Activated naive CD8-positive, alpha-beta T cell treated with anti-CD3 and anti-CD28 coated beads for 36 hours (primary cell): ENCODE measurements around the gene PRDM15. TPM values are rescaled to one million over a fixed set of nuclear protein-coding genes. Genes with fewer than 3 reads are reported as not detected.

ENCODE experiments used
- DNase-seq: peaks from one replicate; pipeline ENCODE4 v3.0.0; 2021
- H3K27ac Mint-ChIP-seq: one replicate; pipeline ENCODE4 v1.8.0; 2022; ENCODE audit warnings: mild to moderate bottlenecking, moderate library complexity, mixed read lengths
- H3K27me3 Mint-ChIP-seq: one replicate; pipeline ENCODE4 v1.8.0; 2022; ENCODE audit warnings: mild to moderate bottlenecking, mixed read lengths
- H3K36me3 Mint-ChIP-seq: one replicate; pipeline ENCODE4 v1.8.0; 2021; ENCODE audit warnings: mild to moderate bottlenecking, mixed read lengths
- H3K4me1 Mint-ChIP-seq: one replicate; pipeline ENCODE4 v1.8.0; 2021; ENCODE audit warnings: mixed read lengths
- H3K4me3 Mint-ChIP-seq: one replicate; pipeline ENCODE4 v1.8.0; 2022; ENCODE audit warnings: mild to moderate bottlenecking, moderate library complexity, mixed read lengths
- H3K9me3 Mint-ChIP-seq: one replicate; pipeline ENCODE4 v1.8.0; 2022; ENCODE audit warnings: mixed read lengths
- total RNA-seq, 2 experiments: library from RNA; stranded (reverse); gene quantifications; one replicate each; pipeline ENCODE4 v1.2.3, GENCODE V29; 2021

Gene PRDM15
- total RNA-seq, 2 experiments from 2014 or later = 9.3 to 10.1 TPM

DNA sequence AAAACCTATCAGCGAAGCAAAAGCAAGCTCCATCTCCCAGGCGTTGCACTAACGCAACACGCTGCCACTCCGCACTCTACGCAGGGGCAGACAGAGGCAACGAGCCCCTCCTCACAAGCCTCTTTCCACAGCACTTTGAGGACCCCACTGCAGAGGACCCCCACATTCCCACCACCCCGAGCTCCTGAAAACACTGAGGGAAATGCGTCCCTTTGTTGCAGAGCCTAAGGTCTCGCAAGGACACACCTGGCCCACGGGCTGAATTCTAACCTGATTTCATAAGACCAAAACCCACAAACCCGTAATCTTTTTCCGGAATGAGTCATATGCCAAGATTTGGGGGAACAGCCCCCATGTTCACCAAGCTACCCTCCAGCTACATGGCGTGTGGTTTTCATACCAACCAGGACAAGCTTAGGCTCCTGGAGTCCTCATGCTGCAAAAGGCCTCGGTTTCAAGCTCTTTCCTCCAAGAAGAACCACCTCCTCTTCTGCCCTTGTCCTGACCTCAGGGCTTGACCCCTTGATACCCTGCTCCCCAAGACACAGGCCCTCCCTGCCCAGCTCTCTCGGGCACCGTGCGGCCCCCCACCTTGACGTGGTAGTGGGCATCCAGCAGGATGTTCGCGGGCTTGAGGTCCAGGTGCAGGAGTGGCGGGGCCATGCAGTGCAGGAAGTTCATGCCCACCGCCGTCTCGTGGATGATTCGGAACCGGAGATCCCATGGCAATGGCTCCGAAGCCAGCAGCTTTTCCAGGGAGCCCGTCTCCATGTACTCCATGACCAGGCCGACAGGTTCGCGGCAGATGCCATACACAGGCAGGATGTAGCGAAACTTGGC, 123.0 kb downstream of the PRDM15 start:
- H3K4me1 Mint-ChIP-seq = peaks cover 4% of the 10 kb centered on the region
- no peaks in the 10 kb centered on the region for H3K9me3 Mint-ChIP-seq
- no peak overlapping the region for H3K27ac Mint-ChIP-seq
- H3K27me3 Mint-ChIP-seq = peaks cover 12% of the 10 kb centered on the region
- H3K4me3 Mint-ChIP-seq = no peak overlapping the region
- H3K36me3 Mint-ChIP-seq = no peaks in the 10 kb centered on the region
- no peak for DNase-seq

DNA sequence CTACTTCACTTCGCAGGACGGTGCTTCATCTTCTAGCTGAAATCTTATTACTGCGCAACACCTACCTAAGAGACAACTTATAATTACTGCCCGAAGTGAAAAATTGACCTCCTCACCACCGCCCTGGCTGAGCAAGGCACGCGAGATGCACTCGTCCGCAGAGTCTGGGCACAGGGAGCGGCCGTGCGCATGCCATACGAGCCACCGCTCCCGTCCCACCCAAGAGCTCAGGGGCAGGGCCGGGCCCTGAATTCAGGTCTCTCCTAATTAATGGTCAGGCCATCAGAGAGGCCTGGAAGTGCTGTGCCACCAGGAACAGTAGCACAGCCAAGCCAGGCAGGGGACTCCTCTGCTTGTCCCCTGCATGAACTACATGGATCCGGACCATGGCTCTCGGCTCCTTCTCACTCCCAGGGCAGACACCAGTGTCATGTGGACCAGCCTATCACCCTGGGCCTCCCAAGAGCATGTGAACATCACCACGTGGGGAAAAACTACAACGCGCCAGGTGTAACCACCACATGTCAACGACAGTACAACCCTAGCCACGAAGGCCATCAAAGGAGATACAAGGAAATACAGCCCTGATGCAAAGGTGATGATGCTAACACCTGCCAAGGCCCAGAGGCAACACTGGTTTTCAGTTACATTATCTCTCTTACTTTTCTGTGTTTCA, 123.7 kb downstream of the PRDM15 start:
- H3K36me3 Mint-ChIP-seq = no peaks in the 10 kb centered on the region

DNA sequence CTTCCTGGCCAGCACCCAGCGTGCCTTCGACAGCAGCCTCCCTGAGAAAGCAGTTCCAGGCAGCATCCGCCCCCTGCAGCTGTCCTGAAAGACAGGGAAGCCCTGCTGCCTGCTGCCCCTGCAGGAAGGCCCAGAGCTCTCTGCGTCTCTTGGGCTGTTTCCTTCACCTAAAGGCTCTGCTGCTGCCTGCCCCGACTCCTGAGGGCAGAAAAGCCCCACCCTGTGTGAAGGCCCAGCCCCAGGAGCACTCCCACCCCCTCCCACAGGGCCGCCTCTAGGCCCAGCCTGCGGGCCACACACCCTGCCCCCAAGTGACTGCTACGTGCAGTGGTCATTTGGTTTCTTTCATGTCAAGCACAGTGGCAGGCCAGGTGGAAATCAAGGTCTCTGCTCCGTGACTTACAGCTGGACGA, 124.7 kb downstream of the PRDM15 start:
- no peaks in the 10 kb centered on the region for H3K9me3 Mint-ChIP-seq
- peaks cover 3% of the 10 kb centered on the region for H3K4me1 Mint-ChIP-seq
- no peaks in the 10 kb centered on the region for H3K27me3 Mint-ChIP-seq
- no peak overlapping the region for H3K27ac Mint-ChIP-seq
- H3K4me3 Mint-ChIP-seq = no peak overlapping the region
- no peak for DNase-seq
- no peaks in the 10 kb centered on the region for H3K36me3 Mint-ChIP-seq

More for the DNA sequence above, 123.7 kb downstream of the PRDM15 start:
- Mint-ChIP-seq H3K4me3 (no peak overlapping the region), H3K4me1 (peaks cover 3% of the 10 kb centered on the region), H3K27me3 (peaks cover 4% of the 10 kb centered on the region), H3K27ac (no peak overlapping the region), H3K9me3 (no peaks in the 10 kb centered on the region)
- DNase-seq = no peak

DNA sequence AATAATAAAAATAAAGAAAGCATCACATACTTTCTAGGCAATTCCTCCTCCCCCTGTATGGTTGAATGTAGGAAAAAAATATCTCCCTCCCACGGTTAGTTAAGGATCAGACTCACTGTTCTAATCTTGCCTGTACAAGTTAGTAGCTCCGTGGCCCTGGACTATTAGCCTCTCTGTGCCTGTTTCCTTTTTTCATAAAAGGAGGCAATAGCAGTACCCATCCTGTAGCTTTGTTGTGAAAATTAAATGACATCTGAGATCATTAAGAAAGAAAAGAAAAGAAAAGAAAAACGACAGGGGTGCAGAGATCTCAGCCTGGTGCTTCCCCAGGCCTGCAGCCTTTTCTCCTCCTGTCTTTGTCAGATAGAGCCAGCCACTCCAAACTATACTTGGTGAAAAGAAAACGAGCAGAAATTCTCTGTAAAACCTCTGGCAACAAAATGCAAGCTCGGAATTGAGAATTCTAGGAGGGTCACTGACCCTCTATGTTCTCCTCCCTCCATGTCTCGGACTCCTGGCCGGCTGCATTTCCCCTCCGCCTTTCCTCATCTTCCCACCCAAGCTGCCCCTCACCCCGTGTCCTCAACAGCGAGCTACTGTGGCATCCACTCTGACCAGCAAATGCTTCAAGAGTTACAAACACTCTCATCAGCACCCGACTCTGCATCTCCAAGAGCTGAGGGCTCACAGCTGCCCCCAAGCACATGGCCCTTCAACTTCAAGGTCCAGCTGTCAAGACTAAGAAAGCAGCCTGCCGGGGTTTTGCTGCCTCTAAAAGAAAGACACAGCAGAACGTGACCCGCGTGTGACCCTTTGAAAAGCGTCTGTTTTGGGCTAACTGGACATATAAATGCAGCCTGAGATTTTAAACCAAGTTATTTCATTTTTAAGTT, 125.9 kb downstream of the PRDM15 start:
- H3K9me3 Mint-ChIP-seq = no peaks in the 10 kb centered on the region
- DNase-seq = no peak
- no peak overlapping the region for H3K4me3 Mint-ChIP-seq
- no peak overlapping the region for H3K27ac Mint-ChIP-seq
- peaks cover 3% of the 10 kb centered on the region for H3K4me1 Mint-ChIP-seq
- no peaks in the 10 kb centered on the region for H3K27me3 Mint-ChIP-seq
- H3K36me3 Mint-ChIP-seq = no peaks in the 10 kb centered on the region

DNA sequence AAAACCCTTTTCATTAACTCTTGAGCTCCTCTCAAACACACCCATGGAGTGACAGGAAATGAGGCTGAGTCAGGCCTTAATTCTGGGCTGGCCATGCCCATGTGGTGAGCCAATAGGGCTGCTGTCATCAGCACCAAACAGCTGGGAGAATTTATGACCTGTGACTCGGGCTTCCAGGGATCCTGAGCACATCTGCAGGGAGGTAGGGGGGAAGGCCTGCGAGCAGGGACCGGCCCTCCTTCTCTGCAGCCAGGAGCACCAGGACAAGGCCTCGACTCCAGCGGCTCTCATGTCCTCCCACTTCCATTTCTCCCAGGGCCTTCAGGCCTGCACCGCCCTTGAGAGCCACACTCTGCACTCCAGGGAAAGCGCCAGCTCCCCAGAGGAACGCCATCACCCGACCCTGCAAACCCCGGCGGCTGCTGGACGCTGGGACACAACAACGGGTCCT, 126.9 kb downstream of the PRDM15 start:
- no peaks in the 10 kb centered on the region for H3K27me3 Mint-ChIP-seq
- no peaks in the 10 kb centered on the region for H3K36me3 Mint-ChIP-seq
- peaks cover 3% of the 10 kb centered on the region for H3K4me1 Mint-ChIP-seq
- H3K27ac Mint-ChIP-seq = no peak overlapping the region
- no peaks in the 10 kb centered on the region for H3K9me3 Mint-ChIP-seq
- no peak overlapping the region for H3K4me3 Mint-ChIP-seq
- no peak for DNase-seq

DNA sequence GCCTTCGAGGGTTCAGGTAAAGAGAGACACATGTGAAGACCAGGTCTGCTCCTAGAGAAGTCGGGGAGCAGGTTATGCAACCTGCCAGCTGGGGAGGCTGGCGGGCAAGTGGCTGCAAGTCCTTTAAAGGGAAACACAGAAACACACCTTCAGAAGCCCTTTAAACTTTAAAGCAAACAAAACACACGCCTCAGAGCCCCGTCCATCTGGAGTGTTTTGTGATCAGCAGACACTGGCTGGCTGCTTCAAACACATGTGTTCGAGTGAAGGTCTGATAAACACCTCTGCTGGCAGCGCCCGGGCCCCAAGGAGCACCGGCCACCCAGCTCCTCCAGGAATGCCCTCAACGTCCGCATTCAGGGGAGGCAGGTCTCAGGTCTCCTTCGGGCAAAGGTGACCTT, 127.5 kb downstream of the PRDM15 start:
- H3K27me3 Mint-ChIP-seq = no peaks in the 10 kb centered on the region
- no peak overlapping the region for H3K4me3 Mint-ChIP-seq
- no peak overlapping the region for H3K27ac Mint-ChIP-seq
- no peaks in the 10 kb centered on the region for H3K9me3 Mint-ChIP-seq
- no peak for DNase-seq
- no peaks in the 10 kb centered on the region for H3K36me3 Mint-ChIP-seq
- peaks cover 3% of the 10 kb centered on the region for H3K4me1 Mint-ChIP-seq

DNA sequence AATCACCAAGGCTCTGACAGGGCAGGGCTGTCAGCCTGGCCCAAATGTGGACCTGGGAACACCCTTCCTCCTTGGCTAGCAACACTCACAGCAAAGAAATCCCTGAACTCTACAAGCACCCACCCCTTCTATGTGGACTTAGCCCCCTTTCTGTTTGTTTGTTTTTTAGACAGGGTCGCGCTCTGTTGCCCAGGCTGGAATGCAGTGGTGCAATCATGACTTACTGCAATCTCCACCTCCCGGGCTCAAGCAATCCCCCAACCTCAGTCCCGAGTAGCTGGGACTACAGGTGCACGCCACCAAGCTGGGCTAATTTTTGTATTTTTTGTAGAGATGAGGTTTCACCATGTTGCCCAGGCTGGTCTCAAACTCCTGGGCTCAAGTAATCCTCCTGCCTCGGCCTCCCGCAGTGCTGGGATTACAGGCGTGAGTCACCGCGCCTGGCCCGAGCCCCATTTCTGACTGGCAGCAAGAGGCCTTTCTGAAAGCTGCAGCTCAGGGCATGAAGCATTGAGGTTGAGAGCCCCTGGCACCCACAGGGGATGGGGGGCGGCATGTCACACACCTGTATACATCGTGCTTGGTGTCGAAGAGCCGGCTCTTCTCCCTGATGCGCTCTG, 128.5 kb downstream of the PRDM15 start:
- Mint-ChIP-seq H3K9me3 (no peaks in the 10 kb centered on the region), H3K27ac (no peak overlapping the region), H3K27me3 (no peaks in the 10 kb centered on the region), H3K36me3 (no peaks in the 10 kb centered on the region), H3K4me1 (no peaks in the 10 kb centered on the region), H3K4me3 (no peak overlapping the region)
- no peak for DNase-seq

DNA sequence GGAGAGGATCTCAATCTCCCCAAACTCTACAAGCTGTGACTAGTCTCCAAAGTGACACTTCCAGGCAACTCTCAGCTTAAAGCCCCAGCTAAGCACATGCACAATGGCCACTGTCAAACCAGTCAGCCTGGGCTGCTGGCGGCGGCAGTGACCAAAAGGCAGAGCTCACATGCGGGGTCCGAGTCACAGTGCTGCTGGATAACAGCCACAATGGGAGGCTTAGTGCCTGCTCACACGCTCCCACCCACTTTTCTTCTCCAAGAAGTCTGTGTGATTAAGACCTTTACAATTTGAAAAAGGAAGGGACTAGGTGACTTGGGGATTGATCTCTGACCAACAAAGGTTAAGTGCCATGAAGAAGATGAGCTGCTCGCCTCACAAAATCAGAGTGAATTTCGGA, 129.1 kb downstream of the PRDM15 start:
- no peak for DNase-seq
- no peaks in the 10 kb centered on the region for H3K27me3 Mint-ChIP-seq
- no peak overlapping the region for H3K27ac Mint-ChIP-seq
- H3K4me3 Mint-ChIP-seq = no peak overlapping the region
- no peaks in the 10 kb centered on the region for H3K4me1 Mint-ChIP-seq
- no peaks in the 10 kb centered on the region for H3K9me3 Mint-ChIP-seq
- H3K36me3 Mint-ChIP-seq = no peaks in the 10 kb centered on the region

DNA sequence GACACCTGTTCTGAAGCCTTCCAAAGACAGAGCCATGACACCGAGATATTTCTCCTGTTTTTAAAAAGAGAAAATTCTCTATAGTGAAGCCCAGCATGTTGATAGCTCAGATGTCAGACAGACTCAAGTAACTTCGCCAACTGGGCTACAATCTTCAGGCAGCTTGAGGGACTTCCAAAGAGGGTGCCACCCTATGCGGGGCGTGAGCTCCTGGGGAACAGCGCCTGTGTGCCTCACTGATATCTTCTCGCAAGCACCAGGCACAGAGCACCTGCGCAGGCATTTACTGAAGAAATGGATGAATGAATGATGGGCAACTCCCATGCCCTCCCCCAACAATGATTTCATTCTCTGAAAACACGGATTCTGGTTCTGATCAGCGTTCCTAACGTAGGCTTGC, 129.9 kb downstream of the PRDM15 start:
- Mint-ChIP-seq H3K4me3 (no peak overlapping the region), H3K27me3 (no peaks in the 10 kb centered on the region), H3K36me3 (no peaks in the 10 kb centered on the region), H3K27ac (no peak overlapping the region), H3K9me3 (no peaks in the 10 kb centered on the region), H3K4me1 (no peaks in the 10 kb centered on the region)
- DNase-seq = no peak

Other genes starting within 250 kb of the PRDM15 start
- under 1 TPM; 0.62 to 0.76 TPM for gene RIPK4, start 112.3 kb downstream of the PRDM15 start, total RNA-seq
- 1 to 10 TPM; 6.3 to 7.6 TPM for gene C2CD2, start 74.7 kb upstream of the PRDM15 start, total RNA-seq
- 10 to 100 TPM; 29.6 to 29.7 TPM for gene ZBTB21, start 131.0 kb upstream of the PRDM15 start, total RNA-seq
- gene UMODL1, start 192.0 kb upstream of the PRDM15 start, total RNA-seq = not detected